Stomach (tissue), 9 donors: ENCODE measurements around the gene F2. TPM values are rescaled to one million over a fixed set of nuclear protein-coding genes. Genes with fewer than 3 reads are reported as not detected.

ENCODE experiments used
- DNase-seq, 2 donors: peaks; one replicate each; pipeline versions ENCODE4 v3.0.0 to v3.0.0-alpha.2; 2013 to 2019
- H3K27ac ChIP-seq, 5 donors: fragments of 200-600 bp in 4 of 5; sonication (generic) in 4 of 5; one replicate each; pipeline ENCODE4 v1.5.1; 2013 to 2019; ENCODE audit warnings: mild to moderate bottlenecking in 1 of 5, moderate library complexity in 1 of 5
- H3K27me3 ChIP-seq, 3 donors: fragments of 200-600 bp; sonication (generic); one replicate each; pipeline ENCODE4 v1.5.1; 2017 to 2019; ENCODE audit warnings: mixed run types in 1 of 3
- H3K36me3 ChIP-seq, 4 donors: fragments of 200-600 bp; sonication (generic); 1 replicate in 3 of 4; 2 replicates in 1 of 4; pipeline ENCODE4 v1.5.1; 2016 to 2019
- H3K4me1 ChIP-seq, 4 donors: fragments of 200-600 bp; sonication (generic); one replicate each; pipeline ENCODE4 v1.5.1; 2016 to 2019
- H3K4me3 ChIP-seq, 4 donors: fragments of 200-600 bp; sonication (generic) in 3 of 4; one replicate each; pipeline ENCODE4 v1.5.1; 2016 to 2019; ENCODE audit warnings: mild to moderate bottlenecking in 1 of 4
- H3K9me3 ChIP-seq, 4 donors: fragments of 200-600 bp; sonication (generic); one replicate each; pipeline ENCODE4 v1.5.1; 2016 to 2019
- CTCF ChIP-seq, 7 experiments: fragments of 450-650 bp in 4 of 7; fragments of 200-600 bp in 3 of 7; sonication (generic) in 3 of 7; IDR thresholded peaks; one replicate each; pipeline ENCODE4 v1.5.1; 2016 to 2019; ENCODE audit warnings: antibody characterized with exemption in 7 of 7, control low read depth in 2 of 7, mild to moderate bottlenecking in 1 of 7
- EP300 ChIP-seq: sonication (generic); formaldehyde crosslinking; IDR thresholded peaks from one replicate; pipeline ENCODE4 v1.6.1; 2017; ENCODE audit warnings: antibody characterized with exemption
- POLR2A ChIP-seq, 4 donors: fragments of 450-650 bp; IDR thresholded peaks; one replicate each; pipeline ENCODE4 v1.6.1; 2016; ENCODE audit warnings: antibody characterized with exemption in 4 of 4, control low read depth in 2 of 4, mild to moderate bottlenecking in 1 of 4, moderate library complexity in 1 of 4
- POLR2AphosphoS5 ChIP-seq, 3 donors: sonication (generic); formaldehyde crosslinking; IDR thresholded peaks; one replicate each; pipeline ENCODE4 v1.6.1; 2016; ENCODE audit warnings: antibody characterized with exemption in 3 of 3
- WGBS, 5 donors: extraction: QIAGEN DNeasy Blood & Tissue Kit in 3 of 5; methylation state at CpG; one replicate each; pipeline versions ENCODE4 v1.1.5 to v1.1.7; 2013 to 2018; 5-methylcytosine and 5-hydroxymethylcytosine counted together
- intact Hi-C: fragments of 100-400 bp; cut with DNase I; formaldehyde crosslinking; loops from one replicate; pipeline ENCODE4 v1.15.1; 2023; ENCODE audit warnings: low total_unique reads
- polyA plus RNA-seq, 3 donors: library from polyadenylated mRNA; stranded (reverse); fragments of 200-250 nt; gene quantifications; one replicate each; pipeline ENCODE4 v1.2.3, GENCODE V29; 2013
- total RNA-seq, 5 donors: library from RNA; depleted of rRNA; stranded (reverse); fragments of >200 nt; gene quantifications; one replicate each; pipeline versions ENCODE4 v1.1.0 to v1.2.3, GENCODE V29; 2014 to 2016
- donor health status: healthy with polysubstance abuse.
- donor health status: Bipolar disorder and iron deficiency.
- donor health status: healthy.

Gene F2
- total and polyA plus RNA-seq, 8 donors = 0.19 to 0.92 (median 0.33) TPM; not detected in 5

GRCh38 chr11:46729110-46730027 is 10.4 kb downstream of the F2 start:
- intact Hi-C loops = no loop called here
- Histone ChIP-seq H3K27ac (no peak overlapping the region), H3K4me3 (no peak overlapping the region), H3K9me3 (no peaks in the 10 kb centered on the region), H3K36me3 (no peaks in the 10 kb centered on the region), H3K27me3 (no peaks in the 10 kb centered on the region), H3K4me1 (no peaks in the 10 kb centered on the region)
- TF ChIP-seq EP300 (no peak), POLR2A (IDR thresholded peaks at IDR 0.05) (no peak), POLR2AphosphoS5 (IDR thresholded peaks at IDR 0.05) (no peak)
- DNase-seq = no peak
- WGBS, 5 donors = 73 to 81% (median 78%) methylated on average over 23 to 24 of the region's 24 CpGs

- H3K4me1 ChIP-seq = no peaks in the 10 kb centered on the region
- H3K27ac ChIP-seq = no peak overlapping the region
- H3K4me3 ChIP-seq = no peak overlapping the region
- intact Hi-C loops = no loop called here
- H3K9me3 ChIP-seq = no peaks in the 10 kb centered on the region
- DNase-seq = no peak
- TF ChIP-seq POLR2AphosphoS5 (IDR thresholded peaks at IDR 0.05) (no peak), POLR2A (IDR thresholded peaks at IDR 0.05) (no peak), CTCF (IDR thresholded peaks at IDR 0.05) (no peak), EP300 (no peak)
- no peaks in the 10 kb centered on the region for H3K27me3 ChIP-seq
- no peaks in the 10 kb centered on the region for H3K36me3 ChIP-seq
- 86 to 96% (median 91%) methylated on average over 4 of the region's 4 CpGs for WGBS, 5 donors
These were observed 12.5 kb downstream of the F2 start for GRCh38 chr11:46731545-46731944.

GRCh38 chr11:46733234-46733633 is 14.2 kb downstream of the F2 start:
- no peaks in the 10 kb centered on the region for H3K36me3 ChIP-seq
- 77 to 90% (median 89%) methylated on average over 1 of the region's 1 CpG for WGBS, 5 donors
- H3K27ac ChIP-seq = no peak overlapping the region
- TF ChIP-seq EP300 = no peak
- TF ChIP-seq POLR2A (IDR thresholded peaks at IDR 0.05) = no peak
- no peak for TF ChIP-seq POLR2AphosphoS5 (IDR thresholded peaks at IDR 0.05)
- TF ChIP-seq CTCF (IDR thresholded peaks at IDR 0.05) = no peak
- no peaks in the 10 kb centered on the region for H3K4me1 ChIP-seq
- no peaks in the 10 kb centered on the region for H3K27me3 ChIP-seq
- no peaks in the 10 kb centered on the region for H3K9me3 ChIP-seq
- no peak for DNase-seq
- no peak overlapping the region for H3K4me3 ChIP-seq
- intact Hi-C loops = no loop called here

GRCh38 chr11:46736146-46736545 is 17.1 kb downstream of the F2 start:
- Histone ChIP-seq H3K27ac (peak overlapping the region in 1 of 5 donors; percentile 22), H3K36me3 (peaks cover 1 to 17% (median 3%) of the 10 kb centered on the region in 4 donors), H3K27me3 (no peaks in the 10 kb centered on the region), H3K9me3 (no peaks in the 10 kb centered on the region), H3K4me3 (no peak overlapping the region), H3K4me1 (no peaks in the 10 kb centered on the region)
- intact Hi-C loops = no loop called here
- no peak for DNase-seq
- TF ChIP-seq POLR2A (IDR thresholded peaks at IDR 0.05) (no peak), CTCF (IDR thresholded peaks at IDR 0.05) (no peak), POLR2AphosphoS5 (IDR thresholded peaks at IDR 0.05) (no peak)
- WGBS, 5 donors = 84 to 94% (median 93%) methylated on average over 7 of the region's 7 CpGs

- Histone ChIP-seq H3K27me3 (no peaks in the 10 kb centered on the region), H3K27ac (peak overlapping the region in 1 of 5 donors; percentile 22), H3K36me3 (peaks cover 6 to 22% (median 8%) of the 10 kb centered on the region in 4 donors), H3K4me1 (no peaks in the 10 kb centered on the region), H3K9me3 (no peaks in the 10 kb centered on the region), H3K4me3 (no peak overlapping the region)
- DNase-seq = no peak
- WGBS, 5 donors = 25 to 57% (median 33%) methylated on average over 5 of the region's 5 CpGs
- TF ChIP-seq POLR2A (IDR thresholded peaks at IDR 0.05) (no peak), CTCF (IDR thresholded peaks at IDR 0.05) (no peak), POLR2AphosphoS5 (IDR thresholded peaks at IDR 0.05) (no peak), EP300 (no peak)
- intact Hi-C loops = no loop called here
These were observed 17.6 kb downstream of the F2 start for GRCh38 chr11:46736615-46737014.
